GM18498 (cell line): ENCODE data around the gene EVC.

Source experiments
- ATAC-seq: cut with Tn5 transposase; IDR thresholded peaks from one replicate; pipeline ENCODE4 v1.9.1; 2021; ENCODE audit warnings: mild to moderate bottlenecking, moderate library complexity; ENCODE audit not compliant: unreplicated experiment

EVC gene

DNA sequence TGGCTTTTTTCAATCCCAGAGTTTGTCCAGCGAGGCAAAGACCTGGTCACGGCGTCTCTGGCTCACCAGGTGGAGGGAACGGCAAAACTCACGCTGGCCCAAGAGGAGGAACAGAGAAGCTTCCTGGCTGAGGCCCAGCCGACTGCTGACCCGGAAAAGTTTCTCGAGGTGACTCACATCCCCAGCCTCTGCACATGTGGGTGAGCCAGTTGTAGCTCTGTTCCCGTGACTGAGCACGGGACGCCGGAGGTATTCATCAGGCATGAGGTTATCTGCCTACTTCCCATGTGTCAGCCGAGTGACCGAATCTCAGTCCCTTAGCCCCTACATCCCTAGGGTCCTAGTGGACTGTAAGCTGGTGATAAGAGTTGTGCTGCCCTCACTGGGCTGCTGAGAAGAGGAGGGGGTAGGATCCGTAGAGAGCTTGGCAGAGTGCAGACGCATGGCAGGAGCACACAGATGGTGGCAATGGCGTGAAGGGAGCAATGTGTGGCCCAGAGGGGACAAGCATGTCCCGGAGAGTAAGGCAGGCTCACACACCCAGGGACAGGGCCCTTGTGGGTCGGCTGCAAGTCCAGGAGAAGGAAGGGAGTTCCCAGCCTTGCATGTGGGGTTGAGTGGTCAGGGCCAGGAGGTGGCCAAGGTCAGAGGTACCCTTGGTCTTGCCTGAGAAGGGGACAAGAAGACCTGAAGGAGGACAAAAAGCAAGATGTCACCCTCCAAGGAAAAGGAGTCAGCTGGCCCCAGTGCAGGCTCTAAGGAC lies 42.9 kb downstream of the EVC start:
- ATAC-seq, result no peak

DNA sequence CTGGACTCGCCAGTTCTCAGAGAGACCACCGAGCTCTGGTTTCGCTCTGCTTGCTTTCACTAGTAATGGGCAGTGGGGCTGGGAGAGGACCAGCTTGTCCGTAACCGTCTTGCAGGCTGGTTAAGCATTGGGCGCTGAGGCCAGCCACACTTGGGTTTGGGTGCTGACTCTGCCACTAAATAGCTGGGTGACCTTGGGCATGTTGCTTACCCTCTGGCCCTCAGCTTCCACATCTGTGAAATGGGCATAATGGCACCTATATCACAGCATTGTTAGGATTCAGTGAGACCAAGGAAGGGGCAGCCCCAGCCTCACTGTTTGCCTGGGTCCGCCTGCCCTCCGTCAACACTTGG lies 43.5 kb downstream of the EVC start:
- no peak for ATAC-seq

DNA sequence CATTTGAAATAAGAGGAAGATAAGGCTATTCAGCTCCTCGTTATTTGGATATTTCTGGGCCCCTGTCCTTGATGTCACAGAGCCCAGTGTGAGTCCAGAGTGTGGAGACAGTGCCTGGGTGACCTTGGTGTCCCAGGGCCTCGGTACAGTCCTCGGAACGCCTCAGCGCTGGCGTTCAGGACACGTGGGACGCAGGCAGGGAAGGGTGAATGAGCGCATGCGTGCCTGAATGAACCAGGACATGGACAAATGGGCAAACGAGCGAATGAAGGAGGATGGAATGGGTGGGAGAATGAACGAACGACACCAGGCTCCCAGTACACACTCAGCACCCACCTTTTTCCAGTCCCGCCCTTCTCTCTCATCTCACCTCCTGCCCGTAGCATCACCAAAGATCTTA lies 44.2 kb downstream of the EVC start:
- ATAC-seq, result no peak

DNA sequence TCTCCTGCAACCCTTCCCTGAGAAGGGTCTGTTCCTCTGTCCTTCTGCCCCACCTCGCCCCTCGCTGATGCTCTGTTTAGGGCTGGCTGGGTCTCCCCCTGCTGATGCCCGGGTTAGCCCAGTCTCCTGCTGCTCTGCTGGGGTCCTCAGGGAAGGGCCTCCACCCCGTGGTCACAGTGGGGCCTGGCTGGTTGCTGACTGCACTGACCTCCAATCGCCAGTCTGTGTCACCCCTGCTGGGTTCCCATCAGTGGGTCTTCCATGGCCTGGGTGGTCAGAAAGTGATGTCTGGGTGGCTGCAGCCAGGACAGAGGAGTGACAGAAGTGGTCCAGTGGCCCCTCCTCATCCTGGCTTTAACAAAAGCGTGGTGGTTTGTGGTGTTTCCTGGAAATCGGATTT lies 44.7 kb downstream of the EVC start:
- no peak for ATAC-seq

DNA sequence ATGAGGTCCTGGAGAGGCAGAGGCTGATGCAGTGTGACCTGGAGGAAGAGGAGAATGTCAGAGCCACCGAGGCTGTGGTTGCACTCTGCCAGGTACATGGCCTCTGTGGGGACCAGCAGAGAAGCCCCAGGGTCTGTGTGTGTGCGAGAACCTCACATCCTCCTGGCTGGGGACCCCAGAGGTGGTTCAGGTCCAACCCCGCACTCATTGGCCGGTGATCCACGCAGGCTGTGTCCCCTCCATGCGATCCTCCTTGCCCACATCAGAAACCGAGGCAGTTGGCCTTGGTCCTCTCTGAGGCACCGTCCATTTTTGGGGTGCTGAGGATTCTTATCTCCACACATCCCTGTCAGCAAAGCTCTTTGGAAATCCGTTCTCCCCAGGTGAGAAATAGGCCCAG lies 45.3 kb downstream of the EVC start:
- no peak for ATAC-seq

DNA sequence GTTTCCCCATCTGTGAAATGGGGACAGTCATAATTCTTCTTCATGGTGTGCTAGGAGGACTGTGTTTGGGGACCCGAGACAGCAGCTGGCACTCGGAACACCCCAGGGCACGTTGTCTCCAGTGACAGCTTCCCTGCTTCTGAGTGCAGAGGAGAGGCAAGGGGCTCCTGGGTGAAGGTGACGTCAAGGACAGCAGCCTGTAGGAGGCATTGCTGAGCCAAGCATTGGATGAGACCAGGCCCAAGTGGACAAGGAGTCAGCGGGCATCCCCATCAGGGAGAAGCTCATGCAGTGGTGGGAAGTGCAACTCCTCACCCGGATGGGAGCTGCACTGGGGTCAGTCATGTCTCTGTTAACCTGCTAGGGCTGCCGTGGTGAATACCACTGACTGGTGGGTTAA lies 46.1 kb downstream of the EVC start:
- no peak for ATAC-seq

DNA sequence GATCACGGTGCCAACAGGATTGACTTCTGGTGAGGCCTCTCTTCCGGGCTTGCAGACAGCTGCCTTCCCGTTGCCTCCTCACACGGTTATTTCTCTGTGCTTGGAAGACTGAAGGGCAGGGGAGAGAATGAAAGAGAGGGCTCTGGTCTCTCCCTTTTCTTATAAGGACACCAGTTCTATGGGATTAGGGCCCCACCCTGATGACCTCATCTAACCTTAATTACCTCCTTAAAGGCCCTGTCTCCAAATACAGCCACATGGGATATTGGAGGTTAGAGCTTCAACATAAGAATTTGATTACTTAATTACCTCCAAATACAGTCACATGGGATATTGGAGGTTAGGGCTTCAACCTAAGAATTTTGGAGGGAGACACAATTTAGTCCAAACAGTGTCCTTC lies 46.5 kb downstream of the EVC start:
- ATAC-seq, result no peak

DNA sequence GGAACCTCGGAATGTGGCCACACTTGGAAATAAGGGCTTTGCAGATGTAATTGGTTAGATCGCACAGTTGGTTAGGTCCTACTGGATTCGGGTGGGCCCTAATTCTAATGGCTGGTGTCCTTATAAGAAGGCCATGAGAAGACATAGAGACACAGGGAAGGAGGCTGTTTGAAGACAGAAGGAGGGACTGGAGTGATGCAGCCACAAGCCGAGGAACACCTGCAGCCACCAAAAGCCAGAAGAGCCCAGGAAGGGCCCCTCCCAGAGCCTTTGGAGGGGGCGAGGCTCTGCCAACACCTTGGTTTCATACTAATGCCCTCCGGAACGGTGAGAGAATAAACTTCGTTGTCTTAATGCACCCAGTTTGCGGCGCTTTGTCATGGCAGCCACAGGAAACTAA lies 47.0 kb downstream of the EVC start:
- no peak for ATAC-seq

DNA sequence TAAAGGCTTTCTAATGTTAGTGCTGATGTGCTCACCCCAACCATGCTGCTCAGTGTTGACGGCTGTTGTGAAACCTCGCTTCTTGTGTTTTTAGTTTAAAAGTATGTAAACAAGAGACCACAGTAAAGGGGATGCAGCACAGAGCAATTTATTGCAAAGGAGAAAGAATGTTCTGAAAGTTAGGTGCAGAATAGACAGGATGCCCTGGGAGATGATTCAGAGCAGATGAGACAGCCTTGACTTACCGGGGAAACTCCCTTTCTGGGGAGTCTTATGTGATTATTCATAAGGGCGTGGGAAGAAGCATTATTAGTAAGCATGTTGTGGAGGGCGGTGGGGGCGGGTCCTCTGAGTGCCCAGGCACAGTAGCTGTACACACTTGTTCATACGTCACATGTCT lies 47.7 kb downstream of the EVC start:
- ATAC-seq, result no peak

DNA sequence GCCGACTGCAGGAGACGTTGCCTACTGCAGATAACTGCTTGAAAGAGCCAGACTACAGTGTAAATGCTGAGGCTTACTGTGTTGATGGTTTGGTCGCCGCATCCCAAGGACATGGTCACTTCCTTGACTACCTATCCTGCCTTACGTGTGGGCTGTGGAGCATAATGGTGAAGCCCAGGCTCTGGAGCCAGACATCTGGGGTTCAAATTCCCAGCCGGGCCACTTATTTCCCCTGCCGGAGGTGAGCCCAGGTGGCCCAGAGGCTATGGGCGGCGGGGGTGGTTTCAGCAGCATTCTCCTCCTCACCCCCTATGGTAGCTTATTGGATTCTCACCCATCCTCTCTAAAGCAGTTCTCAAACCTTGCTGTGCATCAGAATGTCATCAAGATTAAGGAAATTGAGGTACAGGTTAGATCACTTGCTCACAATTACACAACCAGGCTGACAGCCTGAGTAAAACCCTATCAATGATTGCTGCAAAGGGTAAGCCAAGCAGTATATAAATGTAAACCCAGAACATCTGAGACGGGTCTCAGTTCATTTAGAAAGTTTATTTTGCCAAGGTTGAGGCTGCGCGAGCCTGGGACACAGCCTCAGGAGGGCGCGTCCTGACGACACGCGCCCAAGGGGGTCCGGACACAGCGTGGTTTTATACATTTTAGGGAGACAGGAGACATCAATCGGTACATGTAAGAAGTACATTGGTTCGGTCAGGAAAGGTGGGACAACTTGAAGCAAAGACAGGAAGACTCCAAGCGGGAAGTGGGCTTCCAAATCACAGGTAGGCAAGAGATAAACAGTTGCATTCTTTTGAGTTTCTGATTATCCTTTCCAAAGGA lies 48.5 kb downstream of the EVC start:
- ATAC-seq, result no peak

DNA sequence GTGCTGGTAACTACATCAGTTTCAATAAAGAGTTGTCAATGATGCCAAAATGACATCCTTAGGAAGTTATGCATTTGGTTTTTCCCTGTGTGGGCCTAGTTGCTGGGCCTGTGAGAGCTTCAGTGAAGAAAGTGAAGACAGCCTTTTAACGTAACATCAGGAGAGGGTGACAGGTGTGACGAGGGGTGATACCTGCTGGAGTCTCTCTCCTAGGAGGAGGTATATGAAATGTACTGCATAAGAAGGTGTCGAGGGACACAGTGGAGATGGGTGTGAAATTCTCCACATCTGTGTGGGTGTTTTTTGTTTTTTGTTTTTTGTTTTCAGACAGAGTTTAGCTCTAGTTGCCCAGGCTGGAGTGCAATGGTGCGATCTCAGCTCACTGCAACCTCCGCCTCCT lies 49.2 kb downstream of the EVC start:
- ATAC-seq, result no peak

DNA sequence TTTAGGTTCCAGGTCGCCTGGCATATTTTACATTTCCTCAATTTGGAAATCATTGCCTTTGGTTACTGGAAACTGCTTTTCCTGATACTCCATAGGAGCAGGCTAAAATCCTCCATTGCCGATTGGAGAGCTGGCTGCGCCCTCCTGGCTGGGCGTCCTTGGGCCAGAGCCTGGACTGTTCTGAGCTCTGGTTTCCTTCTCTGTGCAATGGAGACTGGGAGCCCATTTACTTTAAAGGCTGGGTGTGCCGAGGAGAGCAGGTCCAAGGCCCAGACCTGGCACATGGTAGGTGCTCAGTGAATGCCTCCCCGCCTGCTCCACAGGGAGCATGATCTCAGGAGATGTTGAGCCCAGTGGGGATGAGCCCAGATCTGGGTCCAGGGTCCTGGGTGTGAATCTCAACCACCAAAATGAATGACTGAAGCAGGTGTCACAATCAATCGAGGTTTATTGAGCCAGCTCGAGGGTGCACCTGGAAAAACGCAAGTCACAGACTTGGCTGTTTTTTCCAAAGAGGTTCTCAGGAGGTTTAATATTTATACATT lies 50.0 kb downstream of the EVC start:
- no peak for ATAC-seq

DNA sequence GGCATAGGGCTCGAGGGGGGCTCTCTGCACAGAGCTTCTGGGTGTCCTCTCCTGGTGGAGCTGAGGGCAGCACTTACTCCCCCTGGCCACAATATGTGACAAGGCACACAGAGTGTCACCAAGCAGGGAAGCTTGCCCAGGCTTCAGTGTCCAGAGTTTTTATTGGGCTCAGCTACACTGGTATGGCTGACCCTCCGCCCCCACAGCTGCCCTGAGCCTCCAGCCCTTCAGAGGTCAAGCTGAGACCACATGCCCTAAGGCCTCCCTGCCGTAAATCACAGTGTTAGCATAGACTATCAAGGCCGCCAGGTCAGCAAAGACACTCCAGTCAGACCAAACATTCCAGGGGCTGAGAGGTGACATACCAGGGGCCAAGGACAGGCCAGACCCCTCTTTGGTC lies 59.0 kb downstream of the EVC start:
- ATAC-seq, result no peak

DNA sequence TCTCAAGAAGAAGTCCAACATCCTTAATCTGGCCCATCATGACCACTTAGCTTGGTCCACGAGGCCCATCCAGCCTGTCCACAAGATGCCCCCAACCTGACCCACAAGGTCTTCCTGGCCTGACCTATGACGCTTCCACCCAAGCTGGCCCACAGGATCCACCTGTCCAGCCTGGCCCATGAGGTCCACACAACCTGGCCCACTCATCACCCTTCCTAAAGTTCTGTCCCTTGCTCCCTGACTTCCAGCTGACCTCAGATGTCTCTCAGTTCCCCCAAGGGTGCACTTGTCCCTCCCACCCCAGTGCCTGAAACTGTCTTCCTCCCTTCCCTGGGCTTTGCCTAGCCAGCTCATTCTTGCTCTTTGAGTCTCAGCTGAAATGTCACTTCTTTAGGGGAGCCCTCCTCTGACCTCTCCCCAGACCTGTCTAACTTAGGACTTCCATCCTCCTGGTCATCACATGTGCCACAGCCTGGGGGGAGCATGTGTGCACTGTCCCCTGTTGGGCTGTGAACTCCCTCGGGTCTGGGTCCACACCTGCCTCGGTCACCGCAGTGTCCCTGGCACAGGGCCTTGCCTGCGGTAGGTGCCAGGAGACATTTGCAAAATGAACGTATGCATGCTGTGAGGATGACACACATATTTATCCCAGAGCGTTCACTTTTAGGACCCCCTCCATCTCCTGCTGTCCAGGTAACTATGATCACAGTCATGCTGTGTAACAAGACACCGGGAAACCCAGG lies 61.7 kb downstream of the EVC start:
- ATAC-seq, result no peak

DNA sequence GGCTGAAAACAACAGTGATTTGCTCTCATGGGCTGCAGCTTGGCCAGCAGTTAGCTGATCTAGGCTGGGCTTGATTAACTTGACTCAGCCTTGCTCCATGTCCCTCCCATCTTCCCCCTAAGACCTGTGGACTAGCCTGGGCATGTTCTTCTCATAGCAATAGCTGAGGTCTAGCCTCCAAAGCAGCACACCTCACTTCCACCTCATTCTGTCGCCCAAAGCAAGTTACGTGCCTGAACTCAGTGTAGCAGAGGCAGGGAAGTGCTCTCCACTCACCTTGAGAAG lies 62.2 kb downstream of the EVC start:
- no peak for ATAC-seq

DNA sequence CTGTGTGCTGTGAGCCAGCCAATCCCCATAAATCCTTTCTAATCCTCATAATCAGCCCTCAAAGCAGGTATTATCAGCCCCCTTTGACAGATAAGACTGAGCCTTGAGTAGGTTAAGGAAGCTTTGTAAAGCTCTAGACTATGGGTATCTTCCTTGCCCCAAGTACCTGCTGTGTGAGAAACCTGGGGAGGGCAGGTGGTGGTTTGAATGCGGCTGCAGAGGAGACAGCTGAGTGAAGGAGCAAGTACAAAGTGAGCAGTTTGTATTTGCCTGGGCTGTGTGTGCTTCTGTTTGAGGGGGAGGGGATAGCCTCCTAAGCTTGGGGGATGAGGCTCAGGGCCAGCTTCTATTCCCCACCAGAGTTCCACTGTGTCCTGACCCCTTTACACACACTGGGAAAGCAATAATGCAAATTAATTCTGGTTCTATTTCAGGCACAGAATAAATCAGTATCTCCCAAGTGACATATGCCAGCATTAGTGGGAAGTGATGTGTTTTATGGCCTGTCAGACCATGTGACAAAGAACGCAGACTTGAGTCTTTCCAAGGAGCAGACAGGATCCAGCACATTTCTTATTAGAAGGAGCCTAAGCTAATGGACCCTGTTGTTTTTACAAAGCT lies 63.5 kb downstream of the EVC start:
- ATAC-seq, result no peak

DNA sequence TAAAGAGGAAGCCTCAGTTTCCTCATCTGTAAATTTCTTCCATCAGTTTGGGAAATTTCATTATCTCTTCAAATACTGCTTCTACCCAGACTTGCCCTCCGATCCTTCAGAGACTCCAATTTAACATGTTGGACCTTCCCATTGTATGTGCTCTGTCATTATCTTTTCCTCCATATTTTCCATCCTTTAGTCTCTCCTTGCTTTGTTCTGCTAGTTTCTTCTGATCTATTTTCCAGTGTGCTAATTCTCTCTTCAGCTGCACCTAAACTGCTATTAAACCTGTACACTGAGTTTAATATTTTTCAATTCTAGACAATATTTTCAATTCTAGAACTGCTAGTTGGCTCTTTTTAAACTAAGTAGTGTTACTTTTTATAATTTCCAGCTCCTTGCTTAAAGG lies 65.5 kb downstream of the EVC start:
- ATAC-seq, result no peak

DNA sequence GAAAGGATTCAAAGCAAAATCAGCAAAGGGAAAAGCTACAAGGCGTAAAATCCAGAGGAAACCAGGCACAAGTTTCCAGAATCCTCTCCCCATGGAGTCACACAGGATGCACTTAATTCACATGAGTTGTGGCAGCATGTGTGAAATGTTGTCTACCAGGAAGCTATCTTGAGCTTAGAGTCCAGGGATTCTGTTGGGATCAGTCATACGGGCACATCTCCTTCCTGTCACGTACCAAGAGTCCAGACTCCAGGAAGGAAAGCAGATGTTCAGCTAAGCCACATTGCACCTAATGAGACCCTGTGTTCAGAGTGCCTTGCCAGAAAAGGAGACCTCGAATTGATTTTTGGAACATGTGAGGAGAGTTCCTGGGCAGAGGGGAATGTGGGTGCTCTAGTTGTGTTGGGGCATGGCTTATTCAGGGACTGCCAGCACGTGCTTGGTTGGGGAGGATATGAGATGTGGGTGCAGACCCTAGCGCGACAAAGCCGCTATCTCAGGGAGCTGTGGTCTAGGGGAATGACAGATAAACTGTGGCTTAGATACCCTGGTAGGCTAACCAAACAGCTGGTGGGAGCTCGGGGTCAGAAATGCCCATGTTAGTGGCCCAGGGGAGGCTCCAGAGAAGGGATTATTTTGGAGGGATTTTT lies 70.0 kb downstream of the EVC start:
- ATAC-seq, result no peak

DNA sequence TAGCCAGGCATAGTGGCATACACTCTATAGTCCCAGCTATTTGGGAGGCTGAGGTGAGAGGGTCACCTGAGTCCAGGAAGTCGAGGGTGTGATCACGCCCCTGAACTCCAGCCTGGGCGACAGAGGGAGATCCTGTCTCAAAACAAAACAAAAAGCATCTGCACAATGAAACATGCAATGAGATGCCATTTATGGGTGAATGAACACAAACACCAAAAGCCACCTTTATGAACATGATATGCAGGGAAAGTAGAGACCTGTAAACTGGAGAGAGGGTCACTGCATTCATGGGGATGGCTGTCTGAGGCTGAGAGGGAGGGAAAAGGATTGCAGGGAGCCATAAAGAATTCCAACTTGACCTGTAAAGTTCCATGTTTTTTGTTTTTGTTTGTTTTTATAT lies 70.7 kb downstream of the EVC start:
- no peak for ATAC-seq

DNA sequence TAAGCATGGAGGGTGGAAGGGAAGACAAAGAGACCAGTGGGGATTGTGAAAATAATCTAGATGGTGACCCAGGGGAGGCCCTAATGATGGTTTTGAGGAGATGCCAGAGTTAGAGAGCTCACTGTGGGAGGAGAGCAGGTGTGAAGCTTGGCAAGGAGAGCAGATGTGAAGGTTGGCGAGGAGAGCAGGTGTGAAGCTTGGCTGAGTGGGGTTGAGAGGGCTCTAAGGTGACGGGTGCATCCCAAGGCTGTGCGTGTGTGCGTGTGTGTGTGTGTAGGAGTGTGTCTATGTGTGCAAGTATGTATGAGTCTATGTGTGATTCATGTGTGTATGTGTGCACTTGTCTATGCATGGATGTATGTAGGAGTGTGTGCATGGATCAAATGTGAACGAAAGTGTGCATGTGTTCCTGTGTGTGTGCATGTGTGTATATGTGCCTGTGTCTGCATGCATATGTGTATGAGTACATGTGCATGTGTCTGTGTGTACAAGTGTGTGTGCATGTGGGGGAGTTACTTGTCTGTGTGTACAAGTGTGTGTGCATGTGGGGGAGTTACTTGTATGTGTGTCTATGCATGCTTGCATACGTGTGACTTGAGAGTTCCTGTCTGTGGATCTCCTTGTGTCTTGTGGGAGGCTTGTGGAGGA lies 72.0 kb downstream of the EVC start:
- no peak for ATAC-seq
